GM23248 (cell line): Measurements from ENCODE around the gene PDE8B.

Source experiments
- EZH2 ChIP-seq: fragments of 200-600 bp; sonication (generic); IDR thresholded peaks from 2 replicates; pipeline ENCODE4 v1.6.1; 2018; ENCODE audit warnings: antibody characterized with exemption, mild to moderate bottlenecking; ENCODE audit not compliant: insufficient read depth, poor library complexity, severe bottlenecking
- EZH2phosphoT487 ChIP-seq: fragments of 200-600 bp; sonication (generic); IDR thresholded peaks from 2 replicates; pipeline ENCODE4 v1.6.1; 2018; ENCODE audit warnings: antibody characterized with exemption, moderate library complexity, mild to moderate bottlenecking, low read depth; ENCODE audit not compliant: insufficient read depth

DNA sequence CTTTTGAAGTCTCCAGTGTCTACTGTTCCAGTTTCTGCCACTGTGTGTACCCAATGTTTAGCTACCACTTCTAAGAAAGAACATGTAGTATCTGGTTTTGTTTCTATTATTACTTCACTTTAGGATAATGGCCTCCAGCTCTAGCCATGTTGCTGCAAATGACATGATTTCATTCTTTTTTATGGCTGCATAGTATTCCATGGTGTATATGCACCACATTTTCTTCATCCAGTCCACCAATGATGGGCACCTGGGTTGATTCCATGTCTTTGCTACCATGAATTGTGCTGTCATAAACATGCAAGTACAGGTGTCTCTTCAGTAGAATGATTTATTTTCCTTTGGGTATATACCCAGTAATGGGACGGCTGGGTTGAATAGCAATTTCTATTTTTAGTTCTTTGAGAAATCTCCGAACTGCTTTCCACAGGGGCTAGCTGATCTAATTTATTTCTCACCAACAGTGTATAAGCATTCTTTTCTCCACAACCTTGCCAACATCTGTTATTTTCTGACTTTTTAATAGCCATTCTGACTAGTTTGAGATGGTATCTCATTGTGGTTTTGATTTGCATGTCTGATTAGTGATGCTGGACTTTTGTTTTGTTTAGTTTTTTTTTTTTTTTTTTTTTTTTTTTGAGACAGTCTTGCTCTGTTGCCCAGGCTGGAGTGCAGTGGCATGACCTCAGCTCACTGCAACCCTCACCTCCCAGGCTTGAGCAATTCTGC lies 212.7 kb downstream of the PDE8B start:
- no peak for TF ChIP-seq EZH2
- no peak for TF ChIP-seq EZH2phosphoT487
